Parathyroid adenoma (tissue), 2 donors: ENCODE measurements around the gene UNC13D.

ENCODE experiments used
- H2AFZ ChIP-seq: fragments of 300-600 bp; sonication (generic); one replicate; pipeline ENCODE4 v1.7.0; 2017; ENCODE audit warnings: antibody characterized with exemption, mild to moderate bottlenecking
- H3K27ac ChIP-seq: fragments of 300-600 bp; sonication (generic); one replicate; pipeline ENCODE4 v1.7.0; 2017
- H3K27me3 ChIP-seq: fragments of 300-600 bp; sonication (generic); one replicate; pipeline ENCODE4 v1.7.0; 2017; ENCODE audit warnings: low read length; ENCODE audit not compliant: control insufficient read depth, insufficient read depth
- H3K36me3 ChIP-seq: fragments of 300-600 bp; sonication (generic); one replicate; pipeline ENCODE4 v1.7.0; 2017; ENCODE audit warnings: low read length; ENCODE audit not compliant: control insufficient read depth, insufficient read depth
- H3K4me1 ChIP-seq: fragments of 300-600 bp; sonication (generic); one replicate; pipeline ENCODE4 v1.7.0; 2017; ENCODE audit warnings: control low read depth
- H3K4me2 ChIP-seq: fragments of 300-600 bp; sonication (generic); one replicate; pipeline ENCODE4 v1.7.0; 2017; ENCODE audit warnings: low read length
- H3K4me3 ChIP-seq: fragments of 300-600 bp; sonication (generic); one replicate; pipeline ENCODE4 v1.7.0; 2017; ENCODE audit warnings: low read depth, low read length
- H3K79me2 ChIP-seq: fragments of 300-600 bp; sonication (generic); one replicate; pipeline ENCODE4 v1.7.0; 2017; ENCODE audit warnings: control low read depth
- H3K9ac ChIP-seq: fragments of 300-600 bp; sonication (generic); one replicate; pipeline ENCODE4 v1.7.0; 2017; ENCODE audit warnings: mild to moderate bottlenecking
- H3K9me3 ChIP-seq: fragments of 300-600 bp; sonication (generic); one replicate; pipeline ENCODE4 v1.7.0; 2017; ENCODE audit warnings: low read length; ENCODE audit not compliant: control insufficient read depth
- CTCF ChIP-seq: fragments of 300-600 bp; sonication (generic); IDR thresholded peaks from one replicate; pipeline ENCODE4 v1.7.0; 2017; ENCODE audit warnings: antibody characterized with exemption, mild to moderate bottlenecking
- donor health status: primary hyperparathyroidism.

Gene UNC13D

GRCh38 chr17:75783803-75784472 is 60.3 kb downstream of the UNC13D start:
- Histone ChIP-seq H3K27me3 (no peaks in the 10 kb centered on the region), H3K27ac (peak overlapping the region; percentile 98), H3K9me3 (no peaks in the 10 kb centered on the region), H2AFZ (peak overlapping the region; percentile 83), H3K79me2 (peaks cover 22% of the 10 kb centered on the region), H3K4me2 (peak overlapping the region; percentile 96), H3K4me1 (peaks cover 24% of the 10 kb centered on the region), H3K4me3 (peak overlapping the region; percentile 82), H3K36me3 (no peaks in the 10 kb centered on the region), H3K9ac (no peak overlapping the region)
- no peak for TF ChIP-seq CTCF

- peak; percentile 86 for TF ChIP-seq CTCF
- Histone ChIP-seq H3K27me3 (no peaks in the 10 kb centered on the region), H3K4me2 (peak overlapping the region; percentile 96), H2AFZ (peak overlapping the region; percentile 65), H3K27ac (peak overlapping the region; percentile 98), H3K9me3 (no peaks in the 10 kb centered on the region), H3K4me1 (peaks cover 24% of the 10 kb centered on the region), H3K9ac (no peak overlapping the region), H3K36me3 (no peaks in the 10 kb centered on the region), H3K79me2 (peaks cover 26% of the 10 kb centered on the region), H3K4me3 (peak overlapping the region; percentile 82)
Measured at GRCh38 chr17:75783069-75783783, 61.0 kb downstream of the UNC13D start.

- Histone ChIP-seq H3K4me2 (no peak overlapping the region), H3K36me3 (no peaks in the 10 kb centered on the region), H3K27ac (peak overlapping the region; percentile 98), H3K9me3 (no peaks in the 10 kb centered on the region), H3K9ac (no peak overlapping the region), H3K79me2 (peaks cover 19% of the 10 kb centered on the region), H3K4me1 (peaks cover 26% of the 10 kb centered on the region), H3K4me3 (peak overlapping the region; percentile 99), H3K27me3 (no peaks in the 10 kb centered on the region), H2AFZ (peak overlapping the region; percentile 52)
- no peak for TF ChIP-seq CTCF
Measured at GRCh38 chr17:75779987-75780889, 64.0 kb downstream of the UNC13D start.

GRCh38 chr17:75779250-75779986 is 64.8 kb downstream of the UNC13D start:
- Histone ChIP-seq H3K4me3 (peak overlapping the region; percentile 99), H3K27ac (peak overlapping the region; percentile 98), H2AFZ (no peak overlapping the region), H3K36me3 (no peaks in the 10 kb centered on the region), H3K4me2 (peak overlapping the region; percentile 85), H3K4me1 (peaks cover 30% of the 10 kb centered on the region), H3K9me3 (no peaks in the 10 kb centered on the region), H3K27me3 (no peaks in the 10 kb centered on the region), H3K79me2 (peaks cover 25% of the 10 kb centered on the region), H3K9ac (peak overlapping the region; percentile 98)
- no peak for TF ChIP-seq CTCF
